GM12874 (cell line): ENCODE data around the gene BMX.

Source experiments
- CTCF ChIP-seq: IDR thresholded peaks from 2 replicates; pipeline ENCODE4 v1.5.1; 2011; ENCODE audit warnings: low read depth, mild to moderate bottlenecking, control low read depth, low read length, moderate library complexity; ENCODE audit not compliant: insufficient read depth

The BMX gene

GRCh38 chrX:15559227-15559626 is 58.6 kb downstream of the BMX start:
- no peak for TF ChIP-seq CTCF

- no peak for TF ChIP-seq CTCF
These were observed 60.3 kb downstream of the BMX start for GRCh38 chrX:15560924-15561323.

- TF ChIP-seq CTCF: no peak
These were observed 62.4 kb downstream of the BMX start for GRCh38 chrX:15563056-15563455.

GRCh38 chrX:15564981-15565579 is 64.5 kb downstream of the BMX start:
- TF ChIP-seq CTCF: peak; percentile 40

- TF ChIP-seq CTCF: no peak
These were observed 65.6 kb downstream of the BMX start for GRCh38 chrX:15566244-15566643.

GRCh38 chrX:15567267-15567666 is 66.7 kb downstream of the BMX start:
- no peak for TF ChIP-seq CTCF

GRCh38 chrX:15567886-15568616 is 67.4 kb downstream of the BMX start:
- TF ChIP-seq CTCF: no peak
